Adipose tissue (tissue), 3 donors: ENCODE results near the gene RPRD2. TPM values are rescaled to one million over a fixed set of nuclear protein-coding genes. Genes with fewer than 3 reads are reported as not detected.

Source experiments
- H3K27ac ChIP-seq: one replicate; pipeline ENCODE4 v1.5.1; 2013; ENCODE audit warnings: low read depth, low read length
- WGBS, 3 donors: extraction: QIAGEN DNeasy Blood & Tissue Kit; methylation state at CpG; one replicate each; pipeline ENCODE4 v1.1.7; 2013; 5-methylcytosine and 5-hydroxymethylcytosine counted together
- polyA plus RNA-seq, 3 donors: library from polyadenylated mRNA; stranded (reverse); fragments of 200-250 nt; gene quantifications; one replicate each; pipeline ENCODE4 v1.2.3, GENCODE V29; 2013
- donor health status: healthy with polysubstance abuse.
- donor health status: Bipolar disorder and iron deficiency.
- donor health status: healthy.

The RPRD2 gene
- polyA plus RNA-seq, 3 donors = 6.7 to 8.7 (median 8.2) TPM

- H3K27ac ChIP-seq = no peak overlapping the region
- WGBS, 3 donors = 95 to 97% (median 97%) methylated on average over 8 of the region's 8 CpGs
These were observed 129.2 kb downstream of the RPRD2 start for GRCh38 chr1:150493175-150493574.

- 95 to 96% (median 96%) methylated on average over 10 of the region's 10 CpGs for WGBS, 3 donors
These were observed 134.4 kb downstream of the RPRD2 start for GRCh38 chr1:150498342-150498741.

GRCh38 chr1:150505431-150505830, 141.5 kb downstream of the RPRD2 start:
- no peak overlapping the region for H3K27ac ChIP-seq
- WGBS, 3 donors = 83 to 91% (median 88%) methylated on average over 6 of the region's 6 CpGs

More at GRCh38 chr1:150498342-150498741, 134.4 kb downstream of the RPRD2 start:
- H3K27ac ChIP-seq = no peak overlapping the region

- no peak within 1 kb of the TSS for H3K27ac ChIP-seq
- 46 to 81% (median 49%) methylated on average over 7 of the region's 7 CpGs for WGBS, 3 donors
These were observed 144.2 kb downstream of the RPRD2 start, which contains the start of gene ECM1 for GRCh38 chr1:150507912-150508864. TSS of gene ECM1 (plus strand) at chr1:150508109. CDS start at chr1:150508210, 101 bp downstream.

- WGBS, 3 donors = 62 to 77% (median 77%) methylated on average over 4 of the region's 4 CpGs
- H3K27ac ChIP-seq = no peak overlapping the region
These were observed 145.0 kb downstream of the RPRD2 start for GRCh38 chr1:150508982-150509381.

- no peak overlapping the region for H3K27ac ChIP-seq
- 49 to 94% (median 91%) methylated on average over 12 of the region's 12 CpGs for WGBS, 3 donors
These were observed 147.6 kb downstream of the RPRD2 start for GRCh38 chr1:150511551-150511950.

- H3K27ac ChIP-seq = no peak overlapping the region
- WGBS, 3 donors = 89 to 91% (median 89%) methylated on average over 17 of the region's 17 CpGs
These were observed 148.2 kb downstream of the RPRD2 start for GRCh38 chr1:150511985-150512660.

GRCh38 chr1:150512846-150513245, 148.9 kb downstream of the RPRD2 start:
- H3K27ac ChIP-seq = no peak overlapping the region
- 69 to 97% (median 71%) methylated on average over 2 of the region's 2 CpGs for WGBS, 3 donors

- H3K27ac ChIP-seq = no peak overlapping the region
- WGBS, 3 donors = 78 to 89% (median 87%) methylated on average over 7 of the region's 7 CpGs
These were observed 149.4 kb downstream of the RPRD2 start for GRCh38 chr1:150513351-150513791.

GRCh38 chr1:150514260-150514659, 150.3 kb downstream of the RPRD2 start:
- H3K27ac ChIP-seq = no peak overlapping the region
- WGBS, 3 donors = 89 to 93% (median 92%) methylated on average over 9 of the region's 9 CpGs

- H3K27ac ChIP-seq = no peak overlapping the region
- 24 to 31% (median 28%) methylated on average over 21 of the region's 21 CpGs for WGBS, 3 donors
These were observed 151.0 kb downstream of the RPRD2 start for GRCh38 chr1:150514913-150515327.

GRCh38 chr1:150515328-150516049, 151.5 kb downstream of the RPRD2 start, which contains the start of gene FALEC:
TSS of gene FALEC (plus strand) at chr1:150515752.
- H3K27ac ChIP-seq = no peak within 1 kb of the TSS
- WGBS, 3 donors = 0 to 1% (median 0%) methylated on average over 54 of the region's 54 CpGs

GRCh38 chr1:150516050-150516591, 152.2 kb downstream of the RPRD2 start:
- 2 to 4% (median 3%) methylated on average over 18 to 19 of the region's 19 CpGs for WGBS, 3 donors
- no peak overlapping the region for H3K27ac ChIP-seq

- 42 to 55% (median 54%) methylated on average over 4 of the region's 4 CpGs for WGBS, 3 donors
- H3K27ac ChIP-seq = no peak overlapping the region
These were observed 152.7 kb downstream of the RPRD2 start for GRCh38 chr1:150516616-150517015.

- 57 to 87% (median 76%) methylated on average over 1 of the region's 1 CpG for WGBS, 3 donors
- no peak overlapping the region for H3K27ac ChIP-seq
These were observed 157.4 kb downstream of the RPRD2 start for GRCh38 chr1:150521196-150521968.

- WGBS, 3 donors = 82 to 90% (median 89%) methylated on average over 3 of the region's 3 CpGs
These were observed 161.4 kb downstream of the RPRD2 start for GRCh38 chr1:150525348-150525747.

More at GRCh38 chr1:150525348-150525747, 161.4 kb downstream of the RPRD2 start:
- H3K27ac ChIP-seq = no peak overlapping the region
